NCI-H2227 (cell line): ENCODE data around the gene IFRD2.
"Not testable (repeated sequence)": the region's sequence is repeated elsewhere in the genome, so short reads cannot be mapped to it uniquely, and the experiment has no call there.

Experiments
- DNase-seq: peaks from one replicate; lab custom pipeline; 2025; ENCODE audit not compliant: unreplicated experiment; lab: John Stamatoyannopoulos, UW

Gene IFRD2

GRCh38 chr3:50268703-50269451, 23.4 kb downstream of the IFRD2 start, which contains the start of gene SEMA3B:
SEMA3B (plus strand) TSS chr3:50269147; CDS start chr3:50269241, 94 bp downstream.
- DNase-seq = no peak

GRCh38 chr3:50268276-50268675, 24.0 kb downstream of the IFRD2 start:
- DNase-seq = no peak

GRCh38 chr3:50267280-50267913, 24.8 kb downstream of the IFRD2 start:
- DNase-seq = peak; percentile 29

- no peak for DNase-seq
Observed at GRCh38 chr3:50266836-50267235, 25.4 kb downstream of the IFRD2 start.

- DNase-seq = no peak
Observed at GRCh38 chr3:50266017-50266416, 26.2 kb downstream of the IFRD2 start.

- DNase-seq = no peak
Observed at GRCh38 chr3:50265571-50265970, 26.7 kb downstream of the IFRD2 start.

- no peak for DNase-seq
Observed at GRCh38 chr3:50264964-50265485, 27.2 kb downstream of the IFRD2 start.

GRCh38 chr3:50264383-50264963, 27.8 kb downstream of the IFRD2 start:
- peak; percentile 85 for DNase-seq

- no peak for DNase-seq
Observed at GRCh38 chr3:50263478-50264382, 28.5 kb downstream of the IFRD2 start.

- no peak for DNase-seq
Observed at GRCh38 chr3:50262778-50263177, 29.5 kb downstream of the IFRD2 start.

- DNase-seq = not testable (repeated sequence)
Observed at GRCh38 chr3:50262200-50262599, 30.0 kb downstream of the IFRD2 start.

GRCh38 chr3:50261505-50261904, 30.7 kb downstream of the IFRD2 start:
- DNase-seq = no peak

GRCh38 chr3:50260942-50261441, 31.2 kb downstream of the IFRD2 start:
- DNase-seq = peak; percentile 19

GRCh38 chr3:50260027-50260941, 31.9 kb downstream of the IFRD2 start:
- DNase-seq = peak; percentile 89

GRCh38 chr3:50259432-50260026, 32.7 kb downstream of the IFRD2 start:
- DNase-seq = peak; percentile 17

- no peak for DNase-seq
Observed at GRCh38 chr3:50258979-50259378, 33.2 kb downstream of the IFRD2 start.

GRCh38 chr3:50258029-50258680, 34.1 kb downstream of the IFRD2 start:
- peak; percentile 72 for DNase-seq

GRCh38 chr3:50256978-50257890, 35.0 kb downstream of the IFRD2 start:
- peak; percentile 23 for DNase-seq
